Endothelial cell of umbilical vein (primary cell): ENCODE measurements around the gene PLCD3.

Experiments used
- CTCF ChIP-seq, 2 donors: IDR thresholded peaks; 1 replicate in 1 of 2; 2 replicates in 1 of 2; pipeline ENCODE4 v1.5.1; 2011; ENCODE audit warnings: low read length in 2 of 2, mild to moderate bottlenecking in 2 of 2, moderate library complexity in 2 of 2, control low read depth in 1 of 2, inconsistent platforms in 1 of 2, low read depth in 1 of 2; ENCODE audit not compliant: insufficient read depth in 1 of 2; ENCODE audit errors: extremely low read depth in 1 of 2
- EZH2 ChIP-seq: IDR thresholded peaks from 2 replicates; pipeline ENCODE4 v1.6.1; 2012; ENCODE audit warnings: borderline replicate concordance, low read depth, mild to moderate bottlenecking, moderate library complexity, low read length, inconsistent platforms; ENCODE audit not compliant: severe bottlenecking
- FOS ChIP-seq: IDR thresholded peaks from 2 replicates; pipeline ENCODE4 v1.6.1; 2011; ENCODE audit warnings: mild to moderate bottlenecking, low read length, moderate library complexity, borderline replicate concordance; ENCODE audit not compliant: insufficient read depth
- JUN ChIP-seq: IDR thresholded peaks from 2 replicates; pipeline ENCODE4 v1.6.1; 2011; ENCODE audit warnings: borderline replicate concordance, low read depth; ENCODE audit not compliant: insufficient read length, insufficient read depth
- POLR2A ChIP-seq: IDR thresholded peaks from 2 replicates; pipeline ENCODE4 v1.6.1; 2012; ENCODE audit warnings: low read depth, mild to moderate bottlenecking, control low read depth, low read length
- POLR2AphosphoS5 ChIP-seq: IDR thresholded peaks from 2 replicates; pipeline ENCODE4 v1.6.1; 2012; ENCODE audit warnings: low read depth, mild to moderate bottlenecking, control low read depth, low read length, moderate library complexity; ENCODE audit not compliant: insufficient read depth

DNA sequence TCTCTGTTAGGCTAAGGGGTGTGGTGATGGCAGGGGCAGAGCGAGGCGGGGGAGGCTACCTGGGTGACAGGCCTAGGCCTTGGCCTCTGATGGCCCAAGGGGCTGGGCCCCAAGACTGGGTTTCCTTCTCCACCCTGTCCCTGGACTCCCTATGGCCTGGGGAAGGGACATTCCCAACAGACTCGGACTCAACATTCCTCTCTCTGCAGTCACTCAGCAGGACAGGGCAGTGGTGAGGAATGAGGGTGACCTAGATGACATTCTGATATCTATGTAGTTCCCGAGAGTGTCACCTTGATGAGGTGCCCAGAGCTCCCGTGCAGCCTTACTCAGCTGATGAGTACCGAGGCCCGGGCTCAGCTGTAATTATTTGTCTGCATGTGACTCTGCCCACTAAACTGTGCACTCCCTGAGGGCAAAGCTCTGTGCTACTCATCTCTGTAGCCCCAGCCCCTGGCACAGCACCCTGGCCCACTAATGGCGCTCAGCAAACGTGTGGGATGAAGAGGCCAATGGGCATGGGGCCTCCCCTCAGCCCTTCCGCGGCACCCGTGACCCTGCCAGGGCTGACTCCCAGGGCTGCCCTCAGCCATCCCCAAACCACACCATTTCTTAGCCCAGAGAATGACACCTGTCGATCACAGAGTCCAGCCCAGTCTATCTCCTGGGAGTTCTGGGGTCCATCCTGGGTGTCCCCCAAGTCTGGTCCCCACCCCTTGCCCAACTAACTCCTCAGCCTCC, 2.2 kb downstream of the PLCD3 start:
- TF ChIP-seq FOS (no peak), CTCF (IDR thresholded peaks at IDR 0.05; ENCODE audit: extremely low read depth in 1 of 2, insufficient read depth in 1 of 2, low read depth in 1 of 2, low read length in 2 of 2) (no peak), POLR2A (no peak), EZH2 (no peak), JUN (no peak), POLR2AphosphoS5 (no peak)
